ENCODE data around the gene NRXN3.

DNA sequence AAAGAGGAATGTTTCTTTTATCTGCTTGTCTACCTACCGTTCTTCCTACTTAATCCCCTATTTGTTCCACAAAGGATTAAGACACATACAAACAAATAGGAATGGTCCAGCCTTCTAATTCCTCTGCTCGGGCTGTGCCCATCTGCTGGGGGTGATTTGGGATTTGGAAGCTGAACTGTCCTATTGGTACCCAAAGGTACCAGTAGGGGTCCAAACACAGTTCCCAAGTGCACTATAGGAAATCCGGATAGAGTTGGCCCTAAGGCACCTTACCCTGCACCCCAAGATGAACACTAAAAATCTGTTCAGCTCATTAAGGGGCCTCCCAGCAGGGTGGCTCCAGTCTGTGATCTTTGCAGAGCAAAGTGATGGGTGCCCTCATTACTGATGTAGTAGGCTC is 566.9 kb downstream of the NRXN3 start:
- TF ChIP-seq, protein P1, sequence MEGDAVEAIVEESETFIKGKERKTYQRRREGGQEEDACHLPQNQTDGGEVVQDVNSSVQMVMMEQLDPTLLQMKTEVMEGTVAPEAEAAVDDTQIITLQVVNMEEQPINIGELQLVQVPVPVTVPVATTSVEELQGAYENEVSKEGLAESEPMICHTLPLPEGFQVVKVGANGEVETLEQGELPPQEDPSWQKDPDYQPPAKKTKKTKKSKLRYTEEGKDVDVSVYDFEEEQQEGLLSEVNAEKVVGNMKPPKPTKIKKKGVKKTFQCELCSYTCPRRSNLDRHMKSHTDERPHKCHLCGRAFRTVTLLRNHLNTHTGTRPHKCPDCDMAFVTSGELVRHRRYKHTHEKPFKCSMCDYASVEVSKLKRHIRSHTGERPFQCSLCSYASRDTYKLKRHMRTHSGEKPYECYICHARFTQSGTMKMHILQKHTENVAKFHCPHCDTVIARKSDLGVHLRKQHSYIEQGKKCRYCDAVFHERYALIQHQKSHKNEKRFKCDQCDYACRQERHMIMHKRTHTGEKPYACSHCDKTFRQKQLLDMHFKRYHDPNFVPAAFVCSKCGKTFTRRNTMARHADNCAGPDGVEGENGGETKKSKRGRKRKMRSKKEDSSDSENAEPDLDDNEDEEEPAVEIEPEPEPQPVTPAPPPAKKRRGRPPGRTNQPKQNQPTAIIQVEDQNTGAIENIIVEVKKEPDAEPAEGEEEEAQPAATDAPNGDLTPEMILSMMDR (IDR thresholded peaks at IDR 0.05; ENCODE audit: insufficient read depth, low read length, poor library complexity, severe bottlenecking) = no peak
- no peak for TF ChIP-seq EZH2phosphoT487 (conservative IDR thresholded peaks at IDR 0.05; ENCODE audit: low read length)
